ENCODE data around the gene NID1. TPM values are rescaled to one million over a fixed set of nuclear protein-coding genes. Genes with fewer than 3 reads are reported as not detected.

NID1 gene
- total and polyA plus RNA-seq, 9 of the 15 experiments (the other 6 are each of a cell fraction or from before 2014, with no cell fraction given): 0.22 TPM; not detected in 8

- H3K27me3 ChIP-seq (ENCODE audit: control insufficient read depth in 2 of 2, insufficient read depth in 2 of 2, low read length in 2 of 2): peaks cover 0 to 30% of the 10 kb centered on the region in 2 experiments; a peak in 2 of 5 replicates
- TF ChIP-seq CEBPB (tag; IDR thresholded peaks at IDR 0.05) (no peak), EGR1 (conservative IDR thresholded peaks at IDR 0.05) (peak; percentile 53; the same call in 1 of the 2 replicates), PHB2 (IDR thresholded peaks at IDR 0.05; ENCODE audit: low read depth) (0 out of 2 replicates have a peak, but pooled peaks have one; percentile 14), MCM5 (IDR thresholded peaks at IDR 0.05; ENCODE audit: low read depth) (0 out of 2 replicates have a peak, but pooled peaks have one; percentile 21), TSC22D4 (tag; IDR thresholded peaks at IDR 0.05) (0 out of 2 replicates have a peak, but pooled peaks have one; percentile 5), ELF4 (CRISPR knock-in tag; IDR thresholded peaks at IDR 0.05) (peak; percentile 19; the same call in 1 of the 2 replicates), OTX1 (CRISPR knock-in tag; IDR thresholded peaks at IDR 0.05) (peak; percentile 63; the same call in 1 of the 2 replicates), LCOR (CRISPR knock-in tag; IDR thresholded peaks at IDR 0.05) (no peak), MCM7 (IDR thresholded peaks at IDR 0.05) (0 out of 4 replicates have a peak, but pooled peaks of 1 of the 2 experiments have one; percentile 55), CSDE1 (IDR thresholded peaks at IDR 0.05) (no peak), POLR3G (IDR thresholded peaks at IDR 0.05; ENCODE audit: extremely low read depth, insufficient read length, insufficient replicate concordance) (no peak)
- TF ChIP-seq, protein P1, sequence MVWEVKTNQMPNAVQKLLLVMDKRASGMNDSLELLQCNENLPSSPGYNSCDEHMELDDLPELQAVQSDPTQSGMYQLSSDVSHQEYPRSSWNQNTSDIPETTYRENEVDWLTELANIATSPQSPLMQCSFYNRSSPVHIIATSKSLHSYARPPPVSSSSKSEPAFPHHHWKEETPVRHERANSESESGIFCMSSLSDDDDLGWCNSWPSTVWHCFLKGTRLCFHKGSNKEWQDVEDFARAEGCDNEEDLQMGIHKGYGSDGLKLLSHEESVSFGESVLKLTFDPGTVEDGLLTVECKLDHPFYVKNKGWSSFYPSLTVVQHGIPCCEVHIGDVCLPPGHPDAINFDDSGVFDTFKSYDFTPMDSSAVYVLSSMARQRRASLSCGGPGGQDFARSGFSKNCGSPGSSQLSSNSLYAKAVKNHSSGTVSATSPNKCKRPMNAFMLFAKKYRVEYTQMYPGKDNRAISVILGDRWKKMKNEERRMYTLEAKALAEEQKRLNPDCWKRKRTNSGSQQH (CRISPR knock-in tag; IDR thresholded peaks at IDR 0.05): peak; percentile 84; the same call in 1 of the 2 replicates
- TF ChIP-seq, protein P2, sequence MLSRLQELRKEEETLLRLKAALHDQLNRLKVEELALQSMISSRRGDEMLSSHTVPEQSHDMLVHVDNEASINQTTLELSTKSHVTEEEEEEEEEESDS (CRISPR knock-in tag; IDR thresholded peaks at IDR 0.05): no peak
- ATAC-seq (no peak), FAIRE-seq (no peak), DNase-seq (ENCODE audit: extremely low read depth in 1 of 4, low spot score in 3 of 4) (no peak)
- H4K20me1 ChIP-seq (replicated peaks; ENCODE audit: control insufficient read depth, insufficient read depth, low read length): no peaks in the 10 kb centered on the region; the same call in none of the 2 replicates
- H3K79me2 ChIP-seq (ENCODE audit: control insufficient read depth, insufficient read depth, low read length): no peaks in the 10 kb centered on the region
- intact Hi-C loops (cut with micrococcal nuclease): loop anchor here (2.0 to 10.0 kb wide), 6 partner anchors 449 to 1703 kb away; no protein-coding TSS in a partner anchor
- in situ Hi-C loops (cut with MboI): loop anchor here (25.0 kb wide), 2 partner anchors 1286 to 1461 kb away; no protein-coding TSS in a partner anchor
- H3K4me2 ChIP-seq (ENCODE audit: insufficient read depth, low read length): no peak overlapping the region
- POLR2A ChIA-PET: interaction anchor here (0.7 kb wide), 1 partner anchor 121 kb away, joined by 4 read pairs; no protein-coding TSS in a partner anchor
- no peaks in the 10 kb centered on the region for H3K36me3 ChIP-seq (ENCODE audit: control insufficient read depth, insufficient read depth, low read length)
- H3K4me3 ChIP-seq: no peak overlapping the region
- H3K9ac ChIP-seq (ENCODE audit: insufficient read depth in 1 of 2, low read depth in 2 of 2, low read length in 2 of 2): no peak overlapping the region
- H3K9me3 ChIP-seq (replicated peaks; ENCODE audit: control insufficient read depth, insufficient read depth, low read depth, low read length): no peaks in the 10 kb centered on the region; the same call in 1 of the 2 replicates
- BruUV-seq (replicated peaks): no TSS peak
- no peak overlapping the region for H3K27ac ChIP-seq (ENCODE audit: extremely low read depth, low read depth, low read length)
- 8% methylated on average over 8 of the region's 10 CpGs for WGBS (ENCODE audit: insufficient coverage, low coverage, missing lambda C conversion rate)
- H2AFZ ChIP-seq (ENCODE audit: low read depth, low read length): no peak overlapping the region
- H3K4me1 ChIP-seq (replicated peaks in 1 of 2; ENCODE audit: control insufficient read depth in 2 of 2, insufficient read depth in 2 of 2, low read length in 2 of 2): peaks cover 3% of the 10 kb centered on the region in 2 experiments; a peak in 2 of 5 replicates
- no peaks in the 10 kb centered on the region for H3K9me1 ChIP-seq (ENCODE audit: control insufficient read depth, insufficient read depth, low read length)
- CTCF ChIA-PET (ENCODE audit: low intra/inter-chr PET ratio): no interaction called here
Observed at GRCh38 chr1:236101233-236102200, 36.6 kb upstream of the NID1 start.

Measured in K562 (cell line).